Measurements from ENCODE around the gene LHFPL3.
"Not testable (repeated sequence)": the region's sequence is repeated elsewhere in the genome, so short reads cannot be mapped to it uniquely, and the experiment has no call there.

LHFPL3 gene

GRCh38 chr7:104923010-104923421 lies 594.6 kb downstream of the LHFPL3 start:
- ChIA-PET CTCF (interaction anchor here (1.1 kb wide), 1 partner anchor 34 kb away, joined by 5 read pairs; no protein-coding TSS in a partner anchor), POLR2A (no interaction called here)
- TF ChIP-seq ARNT (IDR thresholded peaks at IDR 0.05) = no peak
- no peak for TF ChIP-seq FOXA1 (IDR thresholded peaks at IDR 0.05)
- TF ChIP-seq PKNOX1 (IDR thresholded peaks at IDR 0.05) = peak; percentile 68
- TF ChIP-seq HDGF (IDR thresholded peaks at IDR 0.05; ENCODE audit: borderline replicate concordance) = no peak
- peak; percentile 61 for DNase-seq (ENCODE audit: extremely low spot score)

GRCh38 chr7:104926189-104926588 lies 597.8 kb downstream of the LHFPL3 start:
- POLR2A ChIA-PET = interaction anchor here (1.6 kb wide), 1 partner anchor 88 kb away, joined by 10 read pairs; the partner anchor contains the start of gene KMT2E
- not testable (repeated sequence) for DNase-seq (ENCODE audit: extremely low spot score)
- CTCF ChIA-PET = interaction anchor here (0.6 to 2.2 kb wide), 4 partner anchors 25 to 1243 kb away, joined by 3 to 8 read pairs (median 4); no protein-coding TSS in a partner anchor

- no peak for DNase-seq (ENCODE audit: extremely low spot score)
- ChIA-PET CTCF (interaction anchor here (0.6 to 2.2 kb wide), 5 partner anchors 9 to 695 kb away, joined by 3 to 8 read pairs (median 3); no protein-coding TSS in a partner anchor), POLR2A (interaction anchor here (0.8 to 1.6 kb wide), 3 partner anchors 18 to 87 kb away, joined by 3 to 10 read pairs (median 4); partner anchors contain the start of gene KMT2E)
- TF ChIP-seq ARNT (IDR thresholded peaks at IDR 0.05) (no peak), NFRKB (IDR thresholded peaks at IDR 0.05) (no peak), SP1 (IDR thresholded peaks at IDR 0.05) (no peak), SUZ12 (IDR thresholded peaks at IDR 0.05) (no peak), CTBP1 (IDR thresholded peaks at IDR 0.05; ENCODE audit: borderline replicate concordance) (no peak), L3MBTL2 (conservative IDR thresholded peaks at IDR 0.05) (no peak), FOXM1 (IDR thresholded peaks at IDR 0.05; ENCODE audit: borderline replicate concordance) (no peak), ELF4 (IDR thresholded peaks at IDR 0.05) (no peak), HDGF (IDR thresholded peaks at IDR 0.05; ENCODE audit: borderline replicate concordance) (no peak), ZNF384 (IDR thresholded peaks at IDR 0.05) (no peak)
These were observed 598.2 kb downstream of the LHFPL3 start for GRCh38 chr7:104926601-104927041.

- ChIA-PET CTCF (interaction anchor here (0.6 to 2.2 kb wide), 5 partner anchors 9 to 695 kb away, joined by 3 to 8 read pairs (median 3); no protein-coding TSS in a partner anchor), POLR2A (interaction anchor here (0.8 to 1.6 kb wide), 3 partner anchors 18 to 87 kb away, joined by 3 to 10 read pairs (median 4); partner anchors contain the start of gene KMT2E)
- TF ChIP-seq SP1 (IDR thresholded peaks at IDR 0.05) (no peak), LEF1 (IDR thresholded peaks at IDR 0.05; ENCODE audit: borderline replicate concordance) (no peak), NFRKB (IDR thresholded peaks at IDR 0.05) (no peak), ELF4 (IDR thresholded peaks at IDR 0.05) (no peak), TARDBP (IDR thresholded peaks at IDR 0.05) (no peak), SUZ12 (IDR thresholded peaks at IDR 0.05) (no peak), L3MBTL2 (conservative IDR thresholded peaks at IDR 0.05) (no peak), PKNOX1 (IDR thresholded peaks at IDR 0.05) (no peak), FOXK2 (IDR thresholded peaks at IDR 0.05) (no peak), CTBP1 (IDR thresholded peaks at IDR 0.05; ENCODE audit: borderline replicate concordance) (no peak), ARNT (IDR thresholded peaks at IDR 0.05) (no peak), ZNF384 (IDR thresholded peaks at IDR 0.05) (no peak), FOXA1 (IDR thresholded peaks at IDR 0.05) (no peak), BHLHE40 (IDR thresholded peaks at IDR 0.05; ENCODE audit: borderline replicate concordance) (no peak), FOXM1 (IDR thresholded peaks at IDR 0.05; ENCODE audit: borderline replicate concordance) (no peak), HDGF (IDR thresholded peaks at IDR 0.05; ENCODE audit: borderline replicate concordance) (no peak)
- DNase-seq (ENCODE audit: extremely low spot score) = peak; percentile 19
These were observed 598.7 kb downstream of the LHFPL3 start for GRCh38 chr7:104927055-104927454.

GRCh38 chr7:104928721-104929400 lies 600.5 kb downstream of the LHFPL3 start:
- CTCF ChIA-PET = no interaction called here
- POLR2A ChIA-PET = no interaction called here

GRCh38 chr7:104929921-104930320 lies 601.5 kb downstream of the LHFPL3 start:
- ChIA-PET CTCF (interaction anchor here (0.6 kb wide), 1 partner anchor 1483 kb away, joined by 5 read pairs; no protein-coding TSS in a partner anchor), POLR2A (no interaction called here)
- no peak for TF ChIP-seq PKNOX1 (IDR thresholded peaks at IDR 0.05)
- TF ChIP-seq FOXM1 (IDR thresholded peaks at IDR 0.05; ENCODE audit: borderline replicate concordance) = no peak
- TF ChIP-seq TARDBP (IDR thresholded peaks at IDR 0.05) = no peak
- TF ChIP-seq HDGF (IDR thresholded peaks at IDR 0.05; ENCODE audit: borderline replicate concordance) = no peak
- TF ChIP-seq SUZ12 (IDR thresholded peaks at IDR 0.05) = no peak
- no peak for TF ChIP-seq FOXA1 (IDR thresholded peaks at IDR 0.05)
- TF ChIP-seq ARNT (IDR thresholded peaks at IDR 0.05) = no peak
- TF ChIP-seq LEF1 (IDR thresholded peaks at IDR 0.05; ENCODE audit: borderline replicate concordance) = no peak
- TF ChIP-seq L3MBTL2 (conservative IDR thresholded peaks at IDR 0.05) = no peak
- no peak for TF ChIP-seq BHLHE40 (IDR thresholded peaks at IDR 0.05; ENCODE audit: borderline replicate concordance)
- TF ChIP-seq CTBP1 (IDR thresholded peaks at IDR 0.05; ENCODE audit: borderline replicate concordance) = no peak
- TF ChIP-seq ELF4 (IDR thresholded peaks at IDR 0.05) = no peak
- TF ChIP-seq ZNF384 (IDR thresholded peaks at IDR 0.05) = no peak
- TF ChIP-seq SP1 (IDR thresholded peaks at IDR 0.05) = no peak
- no peak for TF ChIP-seq NFRKB (IDR thresholded peaks at IDR 0.05)
- TF ChIP-seq FOXK2 (IDR thresholded peaks at IDR 0.05) = no peak
- no peak for DNase-seq (ENCODE audit: extremely low spot score)

More at GRCh38 chr7:104928721-104929400, 600.5 kb downstream of the LHFPL3 start:
- TF ChIP-seq ARNT (IDR thresholded peaks at IDR 0.05) = no peak
- TF ChIP-seq FOXM1 (IDR thresholded peaks at IDR 0.05; ENCODE audit: borderline replicate concordance) = no peak
- TF ChIP-seq SUZ12 (IDR thresholded peaks at IDR 0.05) = no peak
- TF ChIP-seq CTBP1 (IDR thresholded peaks at IDR 0.05; ENCODE audit: borderline replicate concordance) = no peak
- TF ChIP-seq BHLHE40 (IDR thresholded peaks at IDR 0.05; ENCODE audit: borderline replicate concordance) = no peak
- TF ChIP-seq LEF1 (IDR thresholded peaks at IDR 0.05; ENCODE audit: borderline replicate concordance) = no peak
- no peak for TF ChIP-seq SP1 (IDR thresholded peaks at IDR 0.05)
- no peak for DNase-seq (ENCODE audit: extremely low spot score)

All from HEK293T (cell line).